Loucy (cell line): ENCODE data around the gene GPR35.
A peak's percentile ranks its signal among the peaks of the same experiment; 100 is the strongest.

Experiments used
- H2AFZ ChIP-seq: fragments of 200-600 bp; sonication (generic); 2 replicates; pipeline ENCODE4 v1.6.0; 2016; ENCODE audit warnings: antibody characterized with exemption, mild to moderate bottlenecking, low read length, moderate library complexity
- H3F3A ChIP-seq: fragments of 200-600 bp; 2 replicates; pipeline ENCODE4 v1.6.0; 2016; ENCODE audit warnings: antibody characterized with exemption, low read depth, mild to moderate bottlenecking
- H3K27me3 ChIP-seq: fragments of 200-600 bp; sonication (generic); 2 replicates; pipeline ENCODE4 v1.6.1; 2014; ENCODE audit warnings: low read length, mild to moderate bottlenecking; ENCODE audit not compliant: insufficient read depth, poor library complexity, severe bottlenecking
- H3K36me3 ChIP-seq: fragments of 200-600 bp; sonication (generic); 2 replicates; pipeline ENCODE4 v1.6.1; 2016; ENCODE audit warnings: low read length; ENCODE audit not compliant: insufficient read depth
- H3K4me1 ChIP-seq: fragments of 200-600 bp; sonication (generic); 2 replicates; pipeline ENCODE4 v1.5.1; 2014; ENCODE audit warnings: low read length, mild to moderate bottlenecking; ENCODE audit not compliant: insufficient read depth, poor library complexity, severe bottlenecking
- H3K4me2 ChIP-seq: fragments of 200-600 bp; sonication (generic); 2 replicates; pipeline ENCODE4 v1.6.0; 2014; ENCODE audit warnings: antibody characterized with exemption, low read length, low read depth, mild to moderate bottlenecking; ENCODE audit not compliant: poor library complexity, severe bottlenecking
- H3K4me3 ChIP-seq: fragments of 200-600 bp; sonication (generic); 2 replicates; pipeline ENCODE4 v1.5.1; 2014; ENCODE audit warnings: low read length, mild to moderate bottlenecking, mixed read lengths; ENCODE audit not compliant: poor library complexity, severe bottlenecking
- H3K79me2 ChIP-seq: fragments of 200-600 bp; sonication (generic); 2 replicates; pipeline ENCODE4 v1.6.1; 2014; ENCODE audit warnings: low read length; ENCODE audit not compliant: insufficient read depth
- H3K9ac ChIP-seq: fragments of 200-600 bp; sonication (generic); 2 replicates; pipeline ENCODE4 v1.6.0; 2014; ENCODE audit warnings: mild to moderate bottlenecking, low read depth, low read length, moderate library complexity; ENCODE audit not compliant: poor library complexity, severe bottlenecking
- H3K9me2 ChIP-seq: fragments of 200-600 bp; sonication (generic); replicated peaks from 2 replicates; pipeline ENCODE4 v1.6.1; 2016; ENCODE audit warnings: low read depth, low read length, mixed read lengths
- H3K9me3 ChIP-seq: fragments of 200-600 bp; sonication (generic); 2 replicates; pipeline ENCODE4 v1.6.1; 2014; ENCODE audit warnings: mild to moderate bottlenecking, antibody characterized with exemption, low read length, low read depth; ENCODE audit not compliant: insufficient read depth
- H4K20me1 ChIP-seq: fragments of 200-600 bp; sonication (generic); 2 replicates; pipeline ENCODE4 v1.6.0; 2014; ENCODE audit warnings: antibody characterized with exemption, low read length, mild to moderate bottlenecking; ENCODE audit not compliant: insufficient read depth, poor library complexity, severe bottlenecking
- EZH2phosphoT487 ChIP-seq: fragments of 200-600 bp; IDR thresholded peaks from 2 replicates; pipeline ENCODE4 v1.6.1; 2018; ENCODE audit warnings: antibody characterized with exemption, mild to moderate bottlenecking, moderate library complexity, borderline replicate concordance
- TF ChIP-seq, protein P1 (sequence below): fragments of 200-600 bp; sonication (generic); conservative IDR thresholded peaks from 2 replicates; pipeline ENCODE4 v1.5.1; 2014; ENCODE audit warnings: mild to moderate bottlenecking, antibody characterized with exemption, low read length

The GPR35 gene

DNA sequence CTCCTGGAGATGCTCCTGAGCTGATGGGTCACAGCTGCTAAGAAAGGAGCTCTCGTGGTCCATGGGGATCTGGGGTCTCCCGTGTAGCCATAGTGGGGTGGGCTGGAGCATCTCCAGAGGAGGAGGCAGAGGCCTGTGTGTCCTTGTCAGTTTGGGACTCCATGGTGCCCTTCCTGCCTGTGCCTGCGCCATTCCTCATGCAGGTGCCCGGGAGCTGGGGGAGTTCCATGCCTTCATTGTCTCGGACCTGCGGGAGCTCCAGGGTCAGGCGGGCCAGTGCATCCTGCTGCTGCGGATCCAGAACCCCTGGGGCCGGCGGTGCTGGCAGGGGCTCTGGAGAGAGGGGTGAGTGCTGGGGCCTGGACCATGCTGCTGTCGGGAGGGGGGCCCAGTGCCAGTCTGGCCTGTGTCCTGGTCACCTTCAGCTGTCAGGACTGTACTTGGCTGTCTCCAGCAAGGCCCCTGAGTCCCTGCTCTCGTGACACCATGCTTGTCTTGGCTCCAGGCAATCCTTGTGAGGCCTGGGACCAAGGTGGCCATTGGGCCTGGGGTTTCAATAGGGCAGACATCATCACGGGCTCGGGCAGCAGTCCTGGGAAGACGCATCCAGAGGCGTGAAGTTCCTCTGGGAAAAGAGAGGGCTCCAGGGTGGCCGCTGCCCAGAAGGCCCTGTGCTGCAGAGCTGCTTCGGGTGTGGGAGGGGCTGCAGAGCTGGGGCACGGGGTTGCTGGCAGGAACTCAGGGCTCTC, 31.4 kb upstream of the GPR35 start:
- Histone ChIP-seq H3K27me3 (no peaks in the 10 kb centered on the region), H3K9me2 (no peaks in the 10 kb centered on the region), H3K4me2 (no peak overlapping the region), H3K9me3 (no peaks in the 10 kb centered on the region), H3K9ac (no peak overlapping the region), H2AFZ (no peak overlapping the region), H3K4me3 (no peak overlapping the region), H3K4me1 (peaks cover 2% of the 10 kb centered on the region), H3K36me3 (peaks cover 13% of the 10 kb centered on the region; the same call in 1 of the 2 replicates), H3F3A (no peaks in the 10 kb centered on the region), H4K20me1 (peaks cover 25% of the 10 kb centered on the region), H3K79me2 (peaks cover 37% of the 10 kb centered on the region; the same call in 1 of the 2 replicates)
- no peak for TF ChIP-seq EZH2phosphoT487
- TF ChIP-seq, protein P1, sequence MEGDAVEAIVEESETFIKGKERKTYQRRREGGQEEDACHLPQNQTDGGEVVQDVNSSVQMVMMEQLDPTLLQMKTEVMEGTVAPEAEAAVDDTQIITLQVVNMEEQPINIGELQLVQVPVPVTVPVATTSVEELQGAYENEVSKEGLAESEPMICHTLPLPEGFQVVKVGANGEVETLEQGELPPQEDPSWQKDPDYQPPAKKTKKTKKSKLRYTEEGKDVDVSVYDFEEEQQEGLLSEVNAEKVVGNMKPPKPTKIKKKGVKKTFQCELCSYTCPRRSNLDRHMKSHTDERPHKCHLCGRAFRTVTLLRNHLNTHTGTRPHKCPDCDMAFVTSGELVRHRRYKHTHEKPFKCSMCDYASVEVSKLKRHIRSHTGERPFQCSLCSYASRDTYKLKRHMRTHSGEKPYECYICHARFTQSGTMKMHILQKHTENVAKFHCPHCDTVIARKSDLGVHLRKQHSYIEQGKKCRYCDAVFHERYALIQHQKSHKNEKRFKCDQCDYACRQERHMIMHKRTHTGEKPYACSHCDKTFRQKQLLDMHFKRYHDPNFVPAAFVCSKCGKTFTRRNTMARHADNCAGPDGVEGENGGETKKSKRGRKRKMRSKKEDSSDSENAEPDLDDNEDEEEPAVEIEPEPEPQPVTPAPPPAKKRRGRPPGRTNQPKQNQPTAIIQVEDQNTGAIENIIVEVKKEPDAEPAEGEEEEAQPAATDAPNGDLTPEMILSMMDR, result no peak

DNA sequence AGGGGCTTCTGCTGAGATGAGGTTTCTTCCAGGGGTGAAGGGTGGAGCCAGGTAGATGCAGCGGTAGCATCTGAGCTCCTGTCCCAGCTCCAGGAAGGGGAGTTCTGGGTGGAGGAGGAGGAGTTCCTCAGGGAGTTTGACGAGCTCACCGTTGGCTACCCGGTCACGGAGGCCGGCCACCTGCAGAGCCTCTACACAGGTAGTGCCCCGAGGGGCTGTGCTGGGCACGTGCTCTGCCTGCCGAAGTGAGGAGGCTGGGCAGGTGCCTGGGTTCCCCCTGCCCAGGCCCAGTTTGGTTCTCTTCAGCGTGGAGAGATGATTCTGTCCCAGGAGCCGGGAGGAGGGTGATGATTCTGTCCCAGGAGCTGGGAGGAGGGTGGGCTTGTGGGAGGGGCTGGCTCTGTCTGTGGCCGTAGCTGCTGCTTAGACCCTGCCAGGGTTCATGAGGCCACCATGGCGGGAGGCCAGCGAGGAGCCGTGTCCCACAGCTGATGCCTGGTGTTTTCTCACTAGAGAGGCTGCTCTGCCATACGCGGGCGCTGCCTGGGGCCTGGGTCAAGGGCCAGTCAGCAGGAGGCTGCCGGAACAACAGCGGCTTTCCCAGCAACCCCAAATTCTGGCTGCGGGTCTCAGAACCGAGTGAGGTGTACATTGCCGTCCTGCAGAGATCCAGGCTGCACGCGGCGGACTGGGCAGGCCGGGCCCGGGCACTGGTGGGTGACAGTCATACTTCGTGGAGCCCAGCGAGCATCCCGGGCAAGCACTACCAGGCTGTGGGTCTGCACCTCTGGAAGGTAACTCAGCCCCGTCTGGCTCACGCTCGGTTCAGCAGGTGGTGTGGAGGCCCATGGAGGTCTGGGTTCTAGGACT, 30.5 kb upstream of the GPR35 start:
- Histone ChIP-seq H2AFZ (no peak overlapping the region), H3F3A (no peaks in the 10 kb centered on the region), H3K9me3 (no peaks in the 10 kb centered on the region), H3K9me2 (no peaks in the 10 kb centered on the region), H3K4me1 (no peaks in the 10 kb centered on the region), H3K36me3 (peaks cover 14% of the 10 kb centered on the region; the same call in 1 of the 2 replicates), H4K20me1 (peaks cover 16% of the 10 kb centered on the region), H3K79me2 (peaks cover 29% of the 10 kb centered on the region; the same call in 1 of the 2 replicates), H3K4me2 (no peak overlapping the region), H3K9ac (no peak overlapping the region), H3K27me3 (no peaks in the 10 kb centered on the region), H3K4me3 (no peak overlapping the region)
- TF ChIP-seq EZH2phosphoT487, result no peak
- TF ChIP-seq, protein P1, result no peak

DNA sequence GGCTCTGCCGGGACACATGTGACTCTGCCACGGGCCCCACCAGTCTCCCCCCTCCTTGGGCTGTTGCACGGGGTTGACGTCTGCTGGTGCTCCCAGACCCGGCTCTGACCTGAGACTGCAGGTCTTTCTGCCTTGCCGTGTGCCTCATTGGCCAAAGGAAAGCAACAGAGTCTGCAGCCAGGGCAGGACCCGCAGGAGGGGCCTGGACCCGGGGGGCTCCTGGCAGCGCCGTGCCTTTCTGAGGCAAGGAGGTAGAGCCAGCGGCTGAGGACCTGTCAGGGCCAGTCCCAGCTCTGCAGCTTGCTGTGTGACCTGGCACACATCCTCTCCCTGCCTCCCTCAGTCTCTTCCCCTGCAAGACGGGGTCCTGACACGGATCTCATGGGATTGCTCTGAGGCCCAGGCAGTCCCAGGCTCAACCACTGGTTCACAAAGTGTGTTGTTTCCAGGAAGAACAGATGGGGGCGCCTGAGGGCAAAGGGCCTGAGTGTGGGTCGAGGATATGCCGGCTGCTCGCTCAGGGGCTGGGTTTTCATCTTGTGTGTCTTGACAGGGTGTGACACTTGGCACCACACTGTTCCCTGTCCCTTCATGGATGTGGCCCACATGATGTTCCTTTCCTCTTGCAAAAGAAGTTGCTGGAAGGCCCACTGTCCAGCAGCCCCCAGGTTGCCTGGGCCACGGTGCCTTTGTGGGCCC, 29.8 kb upstream of the GPR35 start:
- H3K4me1 ChIP-seq, result no peaks in the 10 kb centered on the region
- no peak overlapping the region for H3K4me2 ChIP-seq
- no peaks in the 10 kb centered on the region for H3K27me3 ChIP-seq
- H3K9me2 ChIP-seq, result no peaks in the 10 kb centered on the region
- H3F3A ChIP-seq, result no peaks in the 10 kb centered on the region
- H4K20me1 ChIP-seq, result peaks cover 10% of the 10 kb centered on the region
- H3K36me3 ChIP-seq, result peaks cover 14% of the 10 kb centered on the region; the same call in 1 of the 2 replicates
- no peak overlapping the region for H2AFZ ChIP-seq
- peaks cover 21% of the 10 kb centered on the region; the same call in 1 of the 2 replicates for H3K79me2 ChIP-seq
- TF ChIP-seq, protein P1, result peak; percentile 71
- TF ChIP-seq EZH2phosphoT487, result no peak
- no peak overlapping the region for H3K4me3 ChIP-seq
- H3K9me3 ChIP-seq, result no peaks in the 10 kb centered on the region
- no peak overlapping the region for H3K9ac ChIP-seq
